Lower lobe of right lung (tissue), 2 donors: ENCODE data around the gene SHANK1. TPM values are rescaled to one million over a fixed set of nuclear protein-coding genes. Genes with fewer than 3 reads are reported as not detected.

Source experiments
- ATAC-seq, 2 donors: fragments of 200-7000 bp; cut with Tn5 transposase; one replicate each; pipeline ENCODE4 v1.9.1; 2020 to 2022; ENCODE audit warnings: mild to moderate bottlenecking in 2 of 2, moderate library complexity in 2 of 2
- DNase-seq: peaks from one replicate; pipeline ENCODE4 v3.0.0-alpha.2; 2020
- H3K27ac ChIP-seq: fragments of 200-600 bp; one replicate; pipeline ENCODE4 v1.8.0; 2022
- H3K27me3 ChIP-seq: fragments of 200-600 bp; one replicate; pipeline ENCODE4 v1.8.0; 2022; ENCODE audit warnings: low read depth
- H3K36me3 ChIP-seq: fragments of 200-600 bp; one replicate; pipeline ENCODE4 v1.8.0; 2022; ENCODE audit warnings: mild to moderate bottlenecking
- H3K4me1 ChIP-seq: fragments of 200-600 bp; one replicate; pipeline ENCODE4 v1.8.0; 2022
- H3K4me3 ChIP-seq: fragments of 200-600 bp; one replicate; pipeline ENCODE4 v1.8.0; 2022; ENCODE audit warnings: mild to moderate bottlenecking
- H3K9me3 ChIP-seq: fragments of 200-600 bp; one replicate; pipeline ENCODE4 v1.8.0; 2022
- CTCF ChIP-seq: fragments of 200-600 bp; IDR thresholded peaks from one replicate; pipeline ENCODE4 v1.8.0; 2022; ENCODE audit warnings: antibody characterized with exemption, mild to moderate bottlenecking
- intact Hi-C: fragments of 100-400 bp; cut with DNase I; formaldehyde crosslinking; loops from one replicate; pipeline ENCODE4 v1.11.0; 2022
- total RNA-seq: library from RNA; stranded (reverse); fragmentation: NEBNext Ultra II Directional; extraction: Animal tissue kit (Norgen Biotek cat#: 25700); gene quantifications from one replicate; pipeline ENCODE4 v1.2.1, GENCODE V29; 2021
- donor health status: DM: no; HTN: yes; CAD: no; lungs with severe emphysema.

The SHANK1 gene
- total RNA-seq, 1 donor from 2014 or later: 0.71 TPM

GRCh38 chr19:50723735-50724521 is 4.3 kb upstream of the SHANK1 start:
- DNase-seq: no peak
- intact Hi-C loops: no loop called here
- Histone ChIP-seq H3K27me3 (peaks cover 47% of the 10 kb centered on the region), H3K4me1 (peaks cover 30% of the 10 kb centered on the region), H3K27ac (peak overlapping the region; percentile 36), H3K36me3 (no peaks in the 10 kb centered on the region), H3K4me3 (peak overlapping the region; percentile 67), H3K9me3 (no peaks in the 10 kb centered on the region)
- no peak for TF ChIP-seq CTCF
- ATAC-seq: no peak

- H3K27ac ChIP-seq: peak within 1 kb of the TSS; percentile 36
- intact Hi-C loops: no loop called here
- no peaks in the 10 kb centered on the region for H3K36me3 ChIP-seq
- H3K4me1 ChIP-seq: peaks cover 27% of the 10 kb centered on the region
- DNase-seq: no peak
- H3K9me3 ChIP-seq: no peaks in the 10 kb centered on the region
- H3K4me3 ChIP-seq: peak within 1 kb of the TSS; percentile 67
- H3K27me3 ChIP-seq: peaks cover 55% of the 10 kb centered on the region
- no peak for ATAC-seq
- no peak for TF ChIP-seq CTCF
These were observed 3.5 kb upstream of the SHANK1 start, which contains the start of gene CLEC11A for GRCh38 chr19:50723069-50723468. Gene CLEC11A (plus strand): TSS chr19:50723364. CDS start chr19:50723526, 162 bp downstream.

GRCh38 chr19:50722201-50723013 is 2.8 kb upstream of the SHANK1 start:
- ATAC-seq (no peak), DNase-seq (no peak)
- no peaks in the 10 kb centered on the region for H3K9me3 ChIP-seq
- no peaks in the 10 kb centered on the region for H3K36me3 ChIP-seq
- peak overlapping the region; percentile 36 for H3K27ac ChIP-seq
- no peak for TF ChIP-seq CTCF
- peaks cover 61% of the 10 kb centered on the region for H3K27me3 ChIP-seq
- H3K4me1 ChIP-seq: peaks cover 26% of the 10 kb centered on the region
- intact Hi-C loops: no loop called here
- peak overlapping the region; percentile 67 for H3K4me3 ChIP-seq

GRCh38 chr19:50721441-50722137 is 2.0 kb upstream of the SHANK1 start:
- Histone ChIP-seq H3K36me3 (no peaks in the 10 kb centered on the region), H3K27me3 (peaks cover 70% of the 10 kb centered on the region), H3K4me1 (peaks cover 26% of the 10 kb centered on the region), H3K27ac (no peak overlapping the region), H3K4me3 (no peak overlapping the region), H3K9me3 (no peaks in the 10 kb centered on the region)
- no peak for ATAC-seq
- TF ChIP-seq CTCF: no peak
- DNase-seq: no peak
- intact Hi-C loops: no loop called here

GRCh38 chr19:50720921-50721381 is 1.3 kb upstream of the SHANK1 start:
- Histone ChIP-seq H3K4me1 (peaks cover 24% of the 10 kb centered on the region), H3K27ac (no peak overlapping the region), H3K4me3 (no peak overlapping the region), H3K9me3 (no peaks in the 10 kb centered on the region), H3K36me3 (no peaks in the 10 kb centered on the region), H3K27me3 (peaks cover 76% of the 10 kb centered on the region)
- DNase-seq (no peak), ATAC-seq (no peak)
- TF ChIP-seq CTCF: no peak
- intact Hi-C loops: no loop called here
